GM23338 (cell line): ENCODE measurements around the gene GCFC2. TPM values are rescaled to one million over a fixed set of nuclear protein-coding genes. Genes with fewer than 3 reads are reported as not detected.

Experiments
- ATAC-seq: fragments of 200-7000 bp; cut with Tn5 transposase; 3 replicates; pipeline ENCODE4 v1.9.1; 2020
- DNase-seq: peaks from one replicate; pipeline ENCODE4 v3.0.0-alpha.2; 2015; ENCODE audit warnings: low spot score
- H2AFZ ChIP-seq: fragments of 200-600 bp; sonication (generic); 2 replicates; pipeline ENCODE4 v1.8.0; 2016; ENCODE audit warnings: antibody characterized with exemption, mild to moderate bottlenecking, moderate library complexity
- H3F3A ChIP-seq: fragments of 200-600 bp; sonication (generic); replicated peaks from 2 replicates; pipeline ENCODE4 v1.8.0; 2017; ENCODE audit warnings: antibody characterized with exemption, mixed run types, low read depth
- H3K27ac ChIP-seq: fragments of 200-600 bp; sonication (generic); 2 replicates; pipeline ENCODE4 v1.6.1; 2016; ENCODE audit warnings: low read depth
- H3K27me3 ChIP-seq: fragments of 200-600 bp; sonication (generic); 2 replicates; pipeline ENCODE4 v1.8.0; 2016; ENCODE audit warnings: mild to moderate bottlenecking, mixed run types, moderate library complexity; ENCODE audit not compliant: insufficient read depth
- H3K36me3 ChIP-seq: fragments of 200-600 bp; sonication (generic); 2 replicates; pipeline ENCODE4 v1.8.0; 2016; ENCODE audit warnings: mild to moderate bottlenecking; ENCODE audit not compliant: insufficient read depth
- H3K4me1 ChIP-seq: fragments of 200-600 bp; sonication (generic); 2 replicates; pipeline ENCODE4 v1.8.0; 2016; ENCODE audit warnings: mild to moderate bottlenecking, moderate library complexity; ENCODE audit not compliant: insufficient read depth
- H3K4me2 ChIP-seq: fragments of 200-600 bp; sonication (generic); 2 replicates; pipeline ENCODE4 v1.7.1; 2017; ENCODE audit warnings: mixed run types
- H3K4me3 ChIP-seq: fragments of 200-600 bp; sonication (generic); 2 replicates; pipeline ENCODE4 v1.6.1; 2016; ENCODE audit warnings: mixed run types
- H3K79me2 ChIP-seq: fragments of 200-600 bp; sonication (generic); replicated peaks from 2 replicates; pipeline ENCODE4 v1.8.0; 2017; ENCODE audit warnings: mild to moderate bottlenecking; ENCODE audit not compliant: insufficient read depth
- H3K9me2 ChIP-seq: fragments of 200-600 bp; sonication (generic); 2 replicates; pipeline ENCODE4 v1.8.0; 2017; ENCODE audit not compliant: insufficient read depth
- H4K20me1 ChIP-seq: fragments of 200-600 bp; sonication (generic); replicated peaks from 2 replicates; pipeline ENCODE4 v1.8.0; 2017; ENCODE audit warnings: mild to moderate bottlenecking; ENCODE audit not compliant: insufficient read depth
- H3K27ac Mint-ChIP-seq: 2 replicates; pipeline ENCODE4 v1.8.0; 2020; ENCODE audit warnings: inconsistent platforms, mild to moderate bottlenecking, moderate library complexity, mixed read lengths
- H3K27me3 Mint-ChIP-seq: 3 replicates; pipeline ENCODE4 v1.8.0; 2022; ENCODE audit warnings: low read depth, mild to moderate bottlenecking, moderate library complexity, mixed read lengths, inconsistent platforms; ENCODE audit not compliant: insufficient read depth, poor library complexity
- H3K36me3 Mint-ChIP-seq: 3 replicates; pipeline ENCODE4 v1.8.0; 2021; ENCODE audit warnings: low read depth, mild to moderate bottlenecking, inconsistent platforms, moderate library complexity, mixed read lengths
- H3K4me1 Mint-ChIP-seq: 3 replicates; pipeline ENCODE4 v1.8.0; 2020; ENCODE audit warnings: mild to moderate bottlenecking, inconsistent platforms, mixed read lengths
- H3K4me3 Mint-ChIP-seq: 3 replicates; pipeline ENCODE4 v1.8.0; 2021; ENCODE audit warnings: moderate library complexity, mild to moderate bottlenecking, inconsistent platforms, mixed read lengths
- H3K9me3 Mint-ChIP-seq: 3 replicates; pipeline ENCODE4 v1.8.0; 2020; ENCODE audit warnings: moderate library complexity, mild to moderate bottlenecking, inconsistent platforms, mixed read lengths
- CREB1 ChIP-seq: fragments of 250-450 bp; sonication (Bioruptor Pico); IDR thresholded peaks from 2 replicates; pipeline ENCODE4 v1.5.0; 2020; ENCODE audit warnings: low read depth, mild to moderate bottlenecking, moderate library complexity
- CTCF ChIP-seq, 2 experiments: fragments of 200-600 bp in 1 of 2; sonication (generic) in 1 of 2; conservative IDR thresholded peaks; 2 replicates each; pipeline versions ENCODE4 v1.5.1 to v1.6.1; 2016 to 2017; ENCODE audit warnings: antibody characterized with exemption in 2 of 2, low read depth in 2 of 2, mild to moderate bottlenecking in 2 of 2, moderate library complexity in 1 of 2
- ETS1 ChIP-seq: IDR thresholded peaks from 2 replicates; pipeline ENCODE4 v1.6.1; 2016; ENCODE audit warnings: antibody characterized with exemption
- EZH2 ChIP-seq: fragments of 200-600 bp; sonication (generic); IDR thresholded peaks from one replicate; pipeline ENCODE4 v1.8.0; 2017; ENCODE audit warnings: antibody characterized with exemption, mild to moderate bottlenecking, low read depth; ENCODE audit not compliant: unreplicated experiment
- EZH2phosphoT487 ChIP-seq: fragments of 200-600 bp; sonication (generic); IDR thresholded peaks from one replicate; pipeline ENCODE4 v1.8.1; 2018; ENCODE audit warnings: antibody characterized with exemption; ENCODE audit not compliant: unreplicated experiment
- JUNB ChIP-seq: IDR thresholded peaks from one replicate; pipeline ENCODE4 v1.6.1; 2016; ENCODE audit warnings: antibody characterized with exemption; ENCODE audit not compliant: unreplicated experiment
- NANOG ChIP-seq: IDR thresholded peaks from 2 replicates; pipeline ENCODE4 v1.6.1; 2016; ENCODE audit warnings: antibody characterized with exemption, borderline replicate concordance
- POLR2AphosphoS5 ChIP-seq: IDR thresholded peaks from 2 replicates; pipeline ENCODE4 v1.6.1; 2016; ENCODE audit warnings: antibody characterized with exemption, low read depth
- REST ChIP-seq: IDR thresholded peaks from one replicate; pipeline ENCODE4 v1.6.1; 2018; ENCODE audit warnings: antibody characterized with exemption; ENCODE audit not compliant: unreplicated experiment
- ZNF114 ChIP-seq: fragments of 250-450 bp; sonication (Bioruptor Pico); IDR thresholded peaks from 2 replicates; pipeline ENCODE4 v1.5.0; 2020; ENCODE audit warnings: mild to moderate bottlenecking, moderate library complexity
- ZNF331 ChIP-seq: fragments of 250-450 bp; sonication (Bioruptor Pico); IDR thresholded peaks from 2 replicates; pipeline ENCODE4 v1.5.0; 2020; ENCODE audit warnings: low read depth, mild to moderate bottlenecking, moderate library complexity
- ZNF462 ChIP-seq: fragments of 250-450 bp; sonication (Bioruptor Pico); IDR thresholded peaks from 2 replicates; pipeline ENCODE4 v1.5.0; 2020; ENCODE audit warnings: mild to moderate bottlenecking, moderate library complexity
- polyA plus RNA-seq: library from polyadenylated mRNA; unstranded; fragments of >200 nt; fragmentation: Nextera tagmentation; extraction: Ambion mirVana; gene quantifications from 2 replicates; pipeline ENCODE4 v1.2.1, GENCODE V29; 2016
- total RNA-seq: library from RNA; depleted of rRNA; stranded (reverse); fragments of >200 nt; shearing (Covaris generic); gene quantifications from 2 replicates; pipeline ENCODE4 v1.2.3, GENCODE V29; 2014

Gene GCFC2
- total and polyA plus RNA-seq, 2 experiments from 2014 or later, result 23.8 to 26.2 TPM

GRCh38 chr2:75643980-75644379, 66.7 kb downstream of the GCFC2 start:
- no peaks in the 10 kb centered on the region for H3K36me3 ChIP-seq
- H3K27ac ChIP-seq, result no peak overlapping the region
- H3K4me3 ChIP-seq, result no peak overlapping the region
- peaks cover 24% of the 10 kb centered on the region for H3K79me2 ChIP-seq
- H2AFZ ChIP-seq, result no peak overlapping the region
- DNase-seq (no peak), ATAC-seq (no peak)
- Mint-ChIP-seq H3K27ac (no peak overlapping the region), H3K36me3 (peaks cover 15% of the 10 kb centered on the region), H3K27me3 (peaks cover 1% of the 10 kb centered on the region), H3K4me1 (peaks cover 2% of the 10 kb centered on the region; the same call in 1 of the 3 replicates), H3K9me3 (no peaks in the 10 kb centered on the region), H3K4me3 (no peak overlapping the region)
- no peak overlapping the region for H3K4me2 ChIP-seq
- H4K20me1 ChIP-seq, result no peaks in the 10 kb centered on the region
- no peaks in the 10 kb centered on the region; the same call in 1 of the 2 replicates for H3K4me1 ChIP-seq
- no peaks in the 10 kb centered on the region for H3F3A ChIP-seq
- no peaks in the 10 kb centered on the region for H3K9me2 ChIP-seq
- no peaks in the 10 kb centered on the region for H3K27me3 ChIP-seq
- TF ChIP-seq EZH2, result no peak
- no peak for TF ChIP-seq NANOG
- TF ChIP-seq ETS1, result no peak
- no peak for TF ChIP-seq ZNF331 (CRISPR knock-in tag)
- no peak for TF ChIP-seq REST
- TF ChIP-seq EZH2phosphoT487, result no peak
- no peak for TF ChIP-seq POLR2AphosphoS5
- no peak for TF ChIP-seq CTCF (conservative IDR thresholded peaks at IDR 0.05; ENCODE audit: low read depth in 2 of 2)
- no peak for TF ChIP-seq ZNF114 (CRISPR knock-in tag)
- no peak for TF ChIP-seq CREB1 (CRISPR knock-in tag)
- TF ChIP-seq JUNB, result no peak
- TF ChIP-seq ZNF462 (CRISPR knock-in tag), result no peak
